ENCODE measurements around the gene GSTT4. TPM values are rescaled to one million over a fixed set of nuclear protein-coding genes. Genes with fewer than 3 reads are reported as not detected.

GSTT4 gene
- total RNA-seq, 4 donors from 2014 or later: not detected

DNA sequence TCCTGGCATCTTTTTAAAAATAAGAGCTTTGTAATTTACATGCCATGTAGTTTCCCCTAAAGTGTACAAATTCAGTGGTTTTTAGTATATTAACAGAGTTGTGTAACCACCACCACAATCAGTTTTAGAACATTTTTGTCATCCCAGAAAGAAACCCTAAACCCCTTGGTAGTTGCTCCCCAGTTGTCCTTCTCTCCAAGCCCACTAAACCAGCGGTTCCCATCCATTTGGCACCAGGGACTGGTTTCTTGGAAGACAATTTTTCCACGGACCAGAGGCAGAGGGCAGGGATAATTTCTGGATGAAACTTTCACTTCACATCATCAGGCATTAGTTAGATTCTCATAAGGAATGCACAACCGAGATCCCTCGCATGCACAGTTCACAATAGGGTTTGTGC is 28.5 kb upstream of the GSTT4 start:
- Histone ChIP-seq H3K27me3 (no peaks in the 10 kb centered on the region), H3K36me3 (peaks cover 0 to 26% of the 10 kb centered on the region in 2 donors), H3K4me1 (peaks cover 4 to 14% of the 10 kb centered on the region in 2 donors), H3K4me3 (no peak overlapping the region), H3K27ac (no peak overlapping the region), H3K9me3 (no peaks in the 10 kb centered on the region)
- ATAC-seq (no peak), DNase-seq (no peak)
- no peak for TF ChIP-seq POLR2A (IDR thresholded peaks at IDR 0.05)
- TF ChIP-seq CTCF (IDR thresholded peaks at IDR 0.05 in 4 of 5, conservative IDR thresholded peaks at IDR 0.05 in 1 of 5): no peak
- in situ Hi-C loops (cut with MboI; ENCODE audit: low sequenced_read_pairs in 4 of 4): no loop called here
- intact Hi-C loops (cut with DNase I; ENCODE audit: low total_unique reads): no loop called here

DNA sequence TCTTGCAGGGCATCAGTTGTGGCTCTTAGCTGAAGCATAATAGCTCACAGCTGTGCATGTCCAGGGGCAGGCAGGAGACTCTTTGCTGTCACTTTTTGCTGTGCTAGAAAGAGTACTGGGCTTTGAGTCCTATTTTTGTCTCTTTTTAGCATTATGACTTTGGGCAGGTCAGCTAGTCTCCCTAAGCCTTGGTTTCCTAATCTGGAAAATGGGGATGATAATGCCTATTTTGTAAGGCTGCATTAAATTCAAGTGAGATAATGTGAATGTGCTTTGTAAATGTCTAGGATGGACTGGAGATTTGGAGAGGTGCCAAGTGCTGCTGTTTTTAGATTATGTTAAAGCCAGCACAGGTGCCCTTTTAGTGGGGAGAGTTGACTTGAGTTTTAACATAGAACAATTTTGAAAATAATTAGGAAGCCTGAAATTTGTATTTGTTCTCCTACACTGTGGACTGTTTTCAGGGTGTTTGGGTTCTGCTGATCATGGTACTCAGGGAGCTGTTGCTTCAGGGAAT is 25.0 kb upstream of the GSTT4 start:
- ATAC-seq: no peak

GRCh38 chr22:24029304-24029703 is 24.1 kb upstream of the GSTT4 start:
- TF ChIP-seq POLR2A (IDR thresholded peaks at IDR 0.05) (no peak), CTCF (IDR thresholded peaks at IDR 0.05 in 4 of 5, conservative IDR thresholded peaks at IDR 0.05 in 1 of 5) (no peak)
- H3K9me3 ChIP-seq: no peaks in the 10 kb centered on the region
- DNase-seq (no peak), ATAC-seq (no peak)
- peaks cover 15 to 27% of the 10 kb centered on the region in 2 donors for H3K4me1 ChIP-seq
- H3K4me3 ChIP-seq: no peak overlapping the region
- no peak overlapping the region for H3K27ac ChIP-seq
- H3K36me3 ChIP-seq: no peaks in the 10 kb centered on the region
- in situ Hi-C loops (cut with MboI; ENCODE audit: low sequenced_read_pairs in 4 of 4) (no loop called here), intact Hi-C loops (cut with DNase I; ENCODE audit: low total_unique reads) (no loop called here)
- no peaks in the 10 kb centered on the region for H3K27me3 ChIP-seq

More for the DNA sequence above, 25.0 kb upstream of the GSTT4 start:
- no peak for DNase-seq
- Histone ChIP-seq H3K4me1 (peaks cover 15 to 27% of the 10 kb centered on the region in 2 donors), H3K27me3 (no peaks in the 10 kb centered on the region), H3K9me3 (no peaks in the 10 kb centered on the region), H3K4me3 (no peak overlapping the region), H3K36me3 (no peaks in the 10 kb centered on the region), H3K27ac (no peak overlapping the region)
- intact Hi-C loops (cut with DNase I; ENCODE audit: low total_unique reads): no loop called here
- TF ChIP-seq CTCF (IDR thresholded peaks at IDR 0.05 in 4 of 5, conservative IDR thresholded peaks at IDR 0.05 in 1 of 5): no peak
- in situ Hi-C loops (cut with MboI; ENCODE audit: low sequenced_read_pairs in 4 of 4): no loop called here

- Histone ChIP-seq H3K9me3 (no peaks in the 10 kb centered on the region), H3K4me1 (peaks cover 15 to 27% of the 10 kb centered on the region in 2 donors), H3K4me3 (no peak overlapping the region), H3K27me3 (no peaks in the 10 kb centered on the region), H3K27ac (no peak overlapping the region), H3K36me3 (no peaks in the 10 kb centered on the region)
- in situ Hi-C loops (cut with MboI; ENCODE audit: low sequenced_read_pairs in 4 of 4): no loop called here
- TF ChIP-seq CTCF (IDR thresholded peaks at IDR 0.05 in 4 of 5, conservative IDR thresholded peaks at IDR 0.05 in 1 of 5) (no peak), POLR2A (IDR thresholded peaks at IDR 0.05) (no peak)
- intact Hi-C loops (cut with DNase I; ENCODE audit: low total_unique reads): no loop called here
- ATAC-seq (no peak), DNase-seq (no peak)
Observed at GRCh38 chr22:24028533-24028932, 23.3 kb upstream of the GSTT4 start.

DNA sequence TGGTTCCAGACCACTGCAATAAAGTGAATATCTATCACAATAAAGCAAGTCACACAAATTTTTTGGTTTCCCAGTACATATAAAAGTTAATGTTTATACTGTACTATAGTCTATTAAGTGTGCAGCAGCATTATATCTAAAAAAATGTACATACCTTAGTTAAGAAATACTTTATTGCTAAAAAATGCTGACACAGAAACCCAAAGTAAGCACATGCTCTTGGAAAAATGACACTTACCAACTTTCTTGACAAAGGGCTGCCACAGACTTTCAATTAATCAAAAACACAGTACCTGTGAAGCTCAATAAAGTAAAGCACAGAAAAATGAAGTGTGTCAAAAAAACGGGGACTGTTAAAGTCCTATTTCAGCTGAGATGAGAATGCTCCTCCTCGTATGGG is 22.7 kb upstream of the GSTT4 start:
- Histone ChIP-seq H3K9me3 (no peaks in the 10 kb centered on the region), H3K27me3 (no peaks in the 10 kb centered on the region), H3K36me3 (no peaks in the 10 kb centered on the region), H3K27ac (peak overlapping the region in 1 of 4 donors; percentile 20), H3K4me1 (peaks cover 15 to 27% of the 10 kb centered on the region in 2 donors), H3K4me3 (no peak overlapping the region)
- intact Hi-C loops (cut with DNase I; ENCODE audit: low total_unique reads): no loop called here
- ATAC-seq: no peak
- in situ Hi-C loops (cut with MboI; ENCODE audit: low sequenced_read_pairs in 4 of 4): no loop called here
- DNase-seq: no peak
- no peak for TF ChIP-seq CTCF (IDR thresholded peaks at IDR 0.05 in 4 of 5, conservative IDR thresholded peaks at IDR 0.05 in 1 of 5)
- TF ChIP-seq POLR2A (IDR thresholded peaks at IDR 0.05): no peak

All from gastrocnemius medialis (tissue), 4 donors.